LNCaP clone FGC (cell line): ENCODE results near the gene STXBP1.

ENCODE experiments used
- DNase-seq: peaks from one replicate; pipeline ENCODE4 v3.0.0-alpha.2; 2011; ENCODE audit warnings: low read depth
- H3K4me3 ChIP-seq: 2 replicates; pipeline ENCODE4 v1.5.1; 2011; ENCODE audit warnings: mild to moderate bottlenecking, low read depth, low read length, control low read depth
- TF ChIP-seq, protein P1 (sequence below): IDR thresholded peaks from 2 replicates; pipeline ENCODE4 v1.5.1; 2012; ENCODE audit warnings: mild to moderate bottlenecking; ENCODE audit not compliant: control insufficient read depth, insufficient read depth; ENCODE audit errors: extremely low read depth

Gene STXBP1

DNA sequence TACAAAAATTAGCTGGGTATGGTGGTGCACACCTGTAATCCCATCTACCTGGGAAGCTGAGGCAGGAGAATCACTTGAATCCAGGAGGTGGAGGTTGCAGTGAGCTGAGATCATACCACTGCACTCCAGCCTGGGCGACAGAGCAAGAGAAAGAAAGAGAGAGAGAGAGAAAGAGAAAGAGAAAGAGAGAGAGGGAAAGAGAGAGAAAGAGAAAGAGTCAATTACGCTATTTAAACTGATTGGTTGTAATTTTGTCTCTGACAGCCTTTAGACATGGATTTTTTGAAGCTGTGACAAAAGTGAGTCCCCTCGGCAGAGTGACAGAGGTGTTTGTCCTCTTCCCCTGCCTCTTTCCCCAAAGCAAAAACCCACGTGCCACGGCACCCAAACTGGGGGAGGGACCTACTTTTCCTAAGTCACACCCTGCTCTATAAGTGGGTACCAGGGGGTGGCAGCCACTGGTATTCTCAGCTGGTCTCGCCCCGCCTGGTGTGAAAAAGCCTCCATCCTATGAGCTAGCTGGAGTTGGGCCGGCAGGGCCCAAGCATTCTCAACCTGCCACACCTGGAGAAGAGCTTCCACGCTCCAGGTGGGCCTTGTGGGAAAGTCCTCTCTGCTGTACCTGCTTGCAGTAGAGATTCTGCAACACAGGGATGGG lies 91.3 kb downstream of the STXBP1 start:
- TF ChIP-seq, protein P1, sequence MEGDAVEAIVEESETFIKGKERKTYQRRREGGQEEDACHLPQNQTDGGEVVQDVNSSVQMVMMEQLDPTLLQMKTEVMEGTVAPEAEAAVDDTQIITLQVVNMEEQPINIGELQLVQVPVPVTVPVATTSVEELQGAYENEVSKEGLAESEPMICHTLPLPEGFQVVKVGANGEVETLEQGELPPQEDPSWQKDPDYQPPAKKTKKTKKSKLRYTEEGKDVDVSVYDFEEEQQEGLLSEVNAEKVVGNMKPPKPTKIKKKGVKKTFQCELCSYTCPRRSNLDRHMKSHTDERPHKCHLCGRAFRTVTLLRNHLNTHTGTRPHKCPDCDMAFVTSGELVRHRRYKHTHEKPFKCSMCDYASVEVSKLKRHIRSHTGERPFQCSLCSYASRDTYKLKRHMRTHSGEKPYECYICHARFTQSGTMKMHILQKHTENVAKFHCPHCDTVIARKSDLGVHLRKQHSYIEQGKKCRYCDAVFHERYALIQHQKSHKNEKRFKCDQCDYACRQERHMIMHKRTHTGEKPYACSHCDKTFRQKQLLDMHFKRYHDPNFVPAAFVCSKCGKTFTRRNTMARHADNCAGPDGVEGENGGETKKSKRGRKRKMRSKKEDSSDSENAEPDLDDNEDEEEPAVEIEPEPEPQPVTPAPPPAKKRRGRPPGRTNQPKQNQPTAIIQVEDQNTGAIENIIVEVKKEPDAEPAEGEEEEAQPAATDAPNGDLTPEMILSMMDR: no peak
- no peak for DNase-seq
- H3K4me3 ChIP-seq: no peak overlapping the region

DNA sequence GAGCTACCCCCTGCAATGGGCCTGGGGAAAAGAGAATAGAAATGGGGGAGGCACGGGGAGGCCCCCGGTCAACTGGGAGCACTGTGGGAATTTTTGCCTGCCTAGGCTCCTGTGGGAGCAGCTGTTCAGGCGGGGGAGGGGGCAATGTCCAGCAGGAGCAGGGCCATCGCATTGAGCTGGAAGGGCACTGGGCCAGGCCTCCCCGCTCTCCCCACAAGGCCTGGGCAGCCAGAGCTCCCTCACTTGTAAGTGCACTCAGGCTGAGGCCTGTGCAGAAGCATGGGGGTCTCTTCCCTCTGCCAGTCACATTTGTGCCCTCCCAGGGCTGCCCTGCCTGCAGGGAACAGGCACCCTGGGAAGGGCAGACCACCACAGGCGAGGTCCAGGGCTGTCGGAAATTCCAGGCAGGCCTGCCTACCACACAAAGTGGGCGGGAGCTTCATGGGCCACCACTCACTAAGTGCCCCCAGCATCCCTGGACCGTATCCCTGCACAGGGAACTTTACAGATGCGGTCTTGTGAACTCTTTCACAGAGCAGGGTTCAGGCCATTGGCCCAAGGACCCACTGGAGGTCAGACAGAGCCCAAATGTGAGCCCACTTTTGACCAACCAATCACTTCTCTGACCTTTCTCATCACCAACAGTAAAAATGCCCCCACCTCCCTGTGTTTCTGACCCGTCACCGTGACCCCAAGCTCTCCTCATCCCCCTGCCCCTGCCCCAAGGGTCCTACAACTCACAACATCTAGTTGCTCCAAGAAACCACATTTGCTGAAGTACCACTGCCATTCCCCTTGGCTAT lies 93.7 kb downstream of the STXBP1 start:
- no peak for DNase-seq
- no peak overlapping the region for H3K4me3 ChIP-seq
- TF ChIP-seq, protein P1: no peak

DNA sequence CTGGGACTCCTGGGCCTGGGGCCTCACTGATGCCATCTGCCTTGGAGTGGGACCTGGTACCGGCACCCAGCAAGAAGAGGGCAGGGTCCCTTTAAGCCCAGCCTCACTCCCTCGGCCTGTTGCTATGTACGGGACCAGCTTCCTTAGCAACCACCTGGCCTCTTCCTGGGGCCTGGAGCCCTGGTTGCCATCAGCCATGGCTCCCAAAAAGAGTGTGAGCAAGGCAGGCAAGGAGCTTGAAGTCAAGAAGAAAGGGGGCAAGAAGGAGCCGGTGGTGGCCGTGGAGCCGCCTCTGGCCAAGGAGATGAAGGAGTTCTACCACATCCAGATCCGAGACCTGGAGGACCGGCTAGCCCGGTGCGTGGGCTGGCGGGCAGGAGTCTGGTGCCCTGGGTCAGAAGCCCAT lies 94.8 kb downstream of the STXBP1 start, which contains the start of gene CFAP157:
Gene CFAP157, plus strand, starts transcription at position 153 of the 406 bp plus-strand sequence. Its CDS starts 44 bp downstream, at position 197.
- no peak within 1 kb of the TSS for H3K4me3 ChIP-seq
- no peak for DNase-seq
- TF ChIP-seq, protein P1: no peak

DNA sequence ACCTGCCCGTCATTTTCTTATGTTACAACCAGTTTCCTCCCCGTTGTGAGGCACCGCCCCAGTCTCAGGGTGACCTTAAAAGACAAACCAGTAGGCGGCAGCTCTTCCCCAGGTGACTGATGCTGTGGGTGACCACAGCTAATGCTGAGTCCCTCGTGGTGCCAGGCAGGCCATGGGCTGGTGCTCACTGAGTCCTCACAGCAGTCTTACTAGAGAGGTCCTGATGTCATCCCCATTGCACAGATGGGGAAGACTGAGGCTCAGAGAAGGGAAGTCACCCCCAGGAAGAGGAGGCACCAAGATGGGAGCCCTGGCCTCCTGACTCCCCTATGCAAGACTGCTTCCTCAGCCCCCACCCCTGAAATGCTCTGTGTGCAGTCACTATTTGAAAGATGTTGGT lies 95.7 kb downstream of the STXBP1 start:
- no peak for DNase-seq
- no peak overlapping the region for H3K4me3 ChIP-seq
- TF ChIP-seq, protein P1: 0 out of 2 replicates have a peak, but pooled peaks have one; percentile 5

DNA sequence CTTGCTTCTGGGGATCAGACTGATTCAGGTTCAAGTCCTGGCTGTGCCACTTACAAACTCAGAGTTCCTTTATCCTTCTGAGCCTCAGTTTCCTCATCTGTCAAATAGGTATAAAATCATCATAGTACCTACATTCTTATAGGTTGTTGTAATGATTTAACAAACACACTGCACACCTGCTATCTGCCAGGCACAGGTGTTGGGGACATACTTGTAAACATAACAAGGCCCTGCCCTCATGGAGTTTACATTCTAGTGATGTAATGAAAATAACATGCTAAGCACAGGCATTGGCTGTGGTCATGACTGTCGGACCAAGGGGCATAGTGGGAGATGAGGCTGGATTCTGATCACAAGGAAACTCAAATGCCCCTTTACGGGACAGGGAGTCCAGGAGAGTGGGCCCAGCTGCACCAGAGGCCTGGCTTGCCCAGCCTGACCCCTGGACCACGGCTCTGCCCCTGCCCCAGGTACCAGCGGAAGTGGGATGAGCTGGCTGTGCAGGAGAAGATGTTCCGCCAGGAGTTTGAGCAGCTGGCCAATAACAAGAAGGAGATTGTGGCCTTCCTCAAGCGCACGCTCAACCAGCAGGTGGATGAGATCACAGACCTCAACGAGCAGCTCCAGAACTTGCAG lies 97.0 kb downstream of the STXBP1 start:
- H3K4me3 ChIP-seq: no peak overlapping the region
- TF ChIP-seq, protein P1: no peak
- DNase-seq: no peak

DNA sequence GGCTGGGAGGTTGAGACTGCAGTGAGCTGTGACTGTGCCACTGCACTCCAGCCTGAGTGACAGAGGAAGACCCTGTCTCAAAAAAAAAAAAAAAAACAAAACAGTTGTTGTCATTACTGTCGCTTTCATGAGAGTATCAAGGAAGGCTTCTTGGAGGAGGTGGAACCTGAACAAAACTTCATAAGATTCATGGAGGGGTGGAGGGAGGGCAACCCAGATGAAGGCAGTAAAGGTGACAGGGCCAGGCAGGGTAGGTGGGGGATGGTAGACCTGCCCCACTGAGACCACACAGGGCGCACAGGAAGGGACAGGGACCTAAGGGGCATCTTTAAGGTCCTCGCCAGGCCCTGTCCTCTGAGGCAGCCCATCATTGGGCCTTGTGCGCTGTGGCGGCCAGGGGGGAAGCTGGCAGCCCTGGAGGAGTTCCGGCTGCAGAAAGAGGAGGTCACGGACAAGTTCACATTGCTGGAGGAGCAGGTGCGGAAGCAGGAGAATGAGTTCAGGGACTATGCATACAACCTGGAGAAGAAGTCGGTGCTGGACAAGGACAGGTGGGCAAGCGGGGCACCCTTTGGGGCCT lies 98.2 kb downstream of the STXBP1 start:
- TF ChIP-seq, protein P1: no peak
- H3K4me3 ChIP-seq: no peak overlapping the region
- DNase-seq: no peak
